GM23338 (cell line): ENCODE data around the gene CTNNA1.

Experiments
- CREB1 ChIP-seq: fragments of 250-450 bp; sonication (Bioruptor Pico); IDR thresholded peaks from 2 replicates; pipeline ENCODE4 v1.5.0; 2020; ENCODE audit warnings: low read depth, mild to moderate bottlenecking, moderate library complexity
- EZH2 ChIP-seq: fragments of 200-600 bp; sonication (generic); IDR thresholded peaks from one replicate; pipeline ENCODE4 v1.8.0; 2017; ENCODE audit warnings: antibody characterized with exemption, mild to moderate bottlenecking, low read depth; ENCODE audit not compliant: unreplicated experiment
- EZH2phosphoT487 ChIP-seq: fragments of 200-600 bp; sonication (generic); IDR thresholded peaks from one replicate; pipeline ENCODE4 v1.8.1; 2018; ENCODE audit warnings: antibody characterized with exemption; ENCODE audit not compliant: unreplicated experiment
- JUNB ChIP-seq: IDR thresholded peaks from one replicate; pipeline ENCODE4 v1.6.1; 2016; ENCODE audit warnings: antibody characterized with exemption; ENCODE audit not compliant: unreplicated experiment
- POLR2AphosphoS5 ChIP-seq: IDR thresholded peaks from 2 replicates; pipeline ENCODE4 v1.6.1; 2016; ENCODE audit warnings: antibody characterized with exemption, low read depth
- STAT1 ChIP-seq: IDR thresholded peaks from one replicate; pipeline ENCODE4 v1.6.1; 2016; ENCODE audit warnings: antibody characterized with exemption; ENCODE audit not compliant: unreplicated experiment
- ZNF114 ChIP-seq: fragments of 250-450 bp; sonication (Bioruptor Pico); IDR thresholded peaks from 2 replicates; pipeline ENCODE4 v1.5.0; 2020; ENCODE audit warnings: mild to moderate bottlenecking, moderate library complexity
- ZNF331 ChIP-seq: fragments of 250-450 bp; sonication (Bioruptor Pico); IDR thresholded peaks from 2 replicates; pipeline ENCODE4 v1.5.0; 2020; ENCODE audit warnings: low read depth, mild to moderate bottlenecking, moderate library complexity
- TF ChIP-seq, protein P1 (sequence below), 2 experiments: fragments of 200-600 bp in 1 of 2; sonication (generic) in 1 of 2; conservative IDR thresholded peaks; 2 replicates each; pipeline versions ENCODE4 v1.5.1 to v1.6.1; 2016 to 2017; ENCODE audit warnings: antibody characterized with exemption in 2 of 2, low read depth in 2 of 2, mild to moderate bottlenecking in 2 of 2, moderate library complexity in 1 of 2
- TF ChIP-seq, protein P2 (sequence below): fragments of 250-450 bp; sonication (Bioruptor Pico); IDR thresholded peaks from 2 replicates; pipeline ENCODE4 v1.5.0; 2020; ENCODE audit warnings: mild to moderate bottlenecking, moderate library complexity
- TF ChIP-seq, protein P3 (sequence below): IDR thresholded peaks from 2 replicates; pipeline ENCODE4 v1.6.1; 2016; ENCODE audit warnings: antibody characterized with exemption
- TF ChIP-seq, protein P4 (sequence below): IDR thresholded peaks from one replicate; pipeline ENCODE4 v1.6.1; 2018; ENCODE audit warnings: antibody characterized with exemption; ENCODE audit not compliant: unreplicated experiment

DNA sequence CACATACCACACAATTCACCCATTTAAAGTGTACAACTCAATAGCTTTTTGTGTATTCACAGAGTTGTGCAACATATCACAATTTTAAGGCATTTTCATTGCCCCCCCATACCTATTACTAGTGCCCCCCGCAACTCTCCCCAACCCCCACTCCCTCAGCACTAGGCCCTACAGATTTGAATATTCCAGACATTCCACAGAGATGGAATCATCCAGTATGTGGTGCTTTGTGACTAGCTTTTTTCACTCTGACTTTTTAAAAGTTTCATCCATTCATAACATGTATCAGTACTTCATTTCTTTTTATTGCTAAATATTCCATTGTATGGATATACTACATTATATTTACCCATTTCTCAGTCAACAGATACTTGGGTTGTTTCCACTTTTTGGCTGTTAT is 224.9 kb downstream of the CTNNA1 start:
- TF ChIP-seq EZH2phosphoT487 (no peak), EZH2 (no peak), POLR2AphosphoS5 (no peak), ZNF331 (CRISPR knock-in tag) (no peak), CREB1 (no peak), JUNB (no peak), STAT1 (no peak), ZNF114 (CRISPR knock-in tag) (no peak)
- TF ChIP-seq, protein P1, sequence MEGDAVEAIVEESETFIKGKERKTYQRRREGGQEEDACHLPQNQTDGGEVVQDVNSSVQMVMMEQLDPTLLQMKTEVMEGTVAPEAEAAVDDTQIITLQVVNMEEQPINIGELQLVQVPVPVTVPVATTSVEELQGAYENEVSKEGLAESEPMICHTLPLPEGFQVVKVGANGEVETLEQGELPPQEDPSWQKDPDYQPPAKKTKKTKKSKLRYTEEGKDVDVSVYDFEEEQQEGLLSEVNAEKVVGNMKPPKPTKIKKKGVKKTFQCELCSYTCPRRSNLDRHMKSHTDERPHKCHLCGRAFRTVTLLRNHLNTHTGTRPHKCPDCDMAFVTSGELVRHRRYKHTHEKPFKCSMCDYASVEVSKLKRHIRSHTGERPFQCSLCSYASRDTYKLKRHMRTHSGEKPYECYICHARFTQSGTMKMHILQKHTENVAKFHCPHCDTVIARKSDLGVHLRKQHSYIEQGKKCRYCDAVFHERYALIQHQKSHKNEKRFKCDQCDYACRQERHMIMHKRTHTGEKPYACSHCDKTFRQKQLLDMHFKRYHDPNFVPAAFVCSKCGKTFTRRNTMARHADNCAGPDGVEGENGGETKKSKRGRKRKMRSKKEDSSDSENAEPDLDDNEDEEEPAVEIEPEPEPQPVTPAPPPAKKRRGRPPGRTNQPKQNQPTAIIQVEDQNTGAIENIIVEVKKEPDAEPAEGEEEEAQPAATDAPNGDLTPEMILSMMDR (conservative IDR thresholded peaks at IDR 0.05; ENCODE audit: low read depth in 2 of 2), result no peak
- TF ChIP-seq, protein P2, sequence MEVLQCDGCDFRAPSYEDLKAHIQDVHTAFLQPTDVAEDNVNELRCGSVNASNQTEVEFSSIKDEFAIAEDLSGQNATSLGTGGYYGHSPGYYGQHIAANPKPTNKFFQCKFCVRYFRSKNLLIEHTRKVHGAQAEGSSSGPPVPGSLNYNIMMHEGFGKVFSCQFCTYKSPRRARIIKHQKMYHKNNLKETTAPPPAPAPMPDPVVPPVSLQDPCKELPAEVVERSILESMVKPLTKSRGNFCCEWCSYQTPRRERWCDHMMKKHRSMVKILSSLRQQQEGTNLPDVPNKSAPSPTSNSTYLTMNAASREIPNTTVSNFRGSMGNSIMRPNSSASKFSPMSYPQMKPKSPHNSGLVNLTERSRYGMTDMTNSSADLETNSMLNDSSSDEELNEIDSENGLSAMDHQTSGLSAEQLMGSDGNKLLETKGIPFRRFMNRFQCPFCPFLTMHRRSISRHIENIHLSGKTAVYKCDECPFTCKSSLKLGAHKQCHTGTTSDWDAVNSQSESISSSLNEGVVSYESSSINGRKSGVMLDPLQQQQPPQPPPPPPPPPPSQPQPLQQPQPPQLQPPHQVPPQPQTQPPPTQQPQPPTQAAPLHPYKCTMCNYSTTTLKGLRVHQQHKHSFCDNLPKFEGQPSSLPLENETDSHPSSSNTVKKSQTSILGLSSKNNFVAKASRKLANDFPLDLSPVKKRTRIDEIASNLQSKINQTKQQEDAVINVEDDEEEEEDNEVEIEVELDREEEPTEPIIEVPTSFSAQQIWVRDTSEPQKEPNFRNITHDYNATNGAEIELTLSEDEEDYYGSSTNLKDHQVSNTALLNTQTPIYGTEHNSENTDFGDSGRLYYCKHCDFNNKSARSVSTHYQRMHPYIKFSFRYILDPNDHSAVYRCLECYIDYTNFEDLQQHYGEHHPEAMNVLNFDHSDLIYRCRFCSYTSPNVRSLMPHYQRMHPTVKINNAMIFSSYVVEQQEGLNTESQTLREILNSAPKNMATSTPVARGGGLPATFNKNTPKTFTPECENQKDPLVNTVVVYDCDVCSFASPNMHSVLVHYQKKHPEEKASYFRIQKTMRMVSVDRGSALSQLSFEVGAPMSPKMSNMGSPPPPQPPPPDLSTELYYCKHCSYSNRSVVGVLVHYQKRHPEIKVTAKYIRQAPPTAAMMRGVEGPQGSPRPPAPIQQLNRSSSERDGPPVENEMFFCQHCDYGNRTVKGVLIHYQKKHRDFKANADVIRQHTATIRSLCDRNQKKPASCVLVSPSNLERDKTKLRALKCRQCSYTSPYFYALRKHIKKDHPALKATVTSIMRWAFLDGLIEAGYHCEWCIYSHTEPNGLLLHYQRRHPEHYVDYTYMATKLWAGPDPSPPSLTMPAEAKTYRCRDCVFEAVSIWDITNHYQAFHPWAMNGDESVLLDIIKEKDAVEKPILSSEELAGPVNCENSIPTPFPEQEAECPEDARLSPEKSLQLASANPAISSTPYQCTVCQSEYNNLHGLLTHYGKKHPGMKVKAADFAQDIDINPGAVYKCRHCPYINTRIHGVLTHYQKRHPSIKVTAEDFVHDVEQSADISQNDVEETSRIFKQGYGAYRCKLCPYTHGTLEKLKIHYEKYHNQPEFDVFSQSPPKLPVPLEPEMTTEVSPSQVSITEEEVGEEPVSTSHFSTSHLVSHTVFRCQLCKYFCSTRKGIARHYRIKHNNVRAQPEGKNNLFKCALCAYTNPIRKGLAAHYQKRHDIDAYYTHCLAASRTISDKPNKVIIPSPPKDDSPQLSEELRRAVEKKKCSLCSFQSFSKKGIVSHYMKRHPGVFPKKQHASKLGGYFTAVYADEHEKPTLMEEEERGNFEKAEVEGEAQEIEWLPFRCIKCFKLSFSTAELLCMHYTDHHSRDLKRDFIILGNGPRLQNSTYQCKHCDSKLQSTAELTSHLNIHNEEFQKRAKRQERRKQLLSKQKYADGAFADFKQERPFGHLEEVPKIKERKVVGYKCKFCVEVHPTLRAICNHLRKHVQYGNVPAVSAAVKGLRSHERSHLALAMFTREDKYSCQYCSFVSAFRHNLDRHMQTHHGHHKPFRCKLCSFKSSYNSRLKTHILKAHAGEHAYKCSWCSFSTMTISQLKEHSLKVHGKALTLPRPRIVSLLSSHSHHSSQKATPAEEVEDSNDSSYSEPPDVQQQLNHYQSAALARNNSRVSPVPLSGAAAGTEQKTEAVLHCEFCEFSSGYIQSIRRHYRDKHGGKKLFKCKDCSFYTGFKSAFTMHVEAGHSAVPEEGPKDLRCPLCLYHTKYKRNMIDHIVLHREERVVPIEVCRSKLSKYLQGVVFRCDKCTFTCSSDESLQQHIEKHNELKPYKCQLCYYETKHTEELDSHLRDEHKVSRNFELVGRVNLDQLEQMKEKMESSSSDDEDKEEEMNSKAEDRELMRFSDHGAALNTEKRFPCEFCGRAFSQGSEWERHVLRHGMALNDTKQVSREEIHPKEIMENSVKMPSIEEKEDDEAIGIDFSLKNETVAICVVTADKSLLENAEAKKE (CRISPR knock-in tag), result no peak
- TF ChIP-seq, protein P3, sequence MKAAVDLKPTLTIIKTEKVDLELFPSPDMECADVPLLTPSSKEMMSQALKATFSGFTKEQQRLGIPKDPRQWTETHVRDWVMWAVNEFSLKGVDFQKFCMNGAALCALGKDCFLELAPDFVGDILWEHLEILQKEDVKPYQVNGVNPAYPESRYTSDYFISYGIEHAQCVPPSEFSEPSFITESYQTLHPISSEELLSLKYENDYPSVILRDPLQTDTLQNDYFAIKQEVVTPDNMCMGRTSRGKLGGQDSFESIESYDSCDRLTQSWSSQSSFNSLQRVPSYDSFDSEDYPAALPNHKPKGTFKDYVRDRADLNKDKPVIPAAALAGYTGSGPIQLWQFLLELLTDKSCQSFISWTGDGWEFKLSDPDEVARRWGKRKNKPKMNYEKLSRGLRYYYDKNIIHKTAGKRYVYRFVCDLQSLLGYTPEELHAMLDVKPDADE, result no peak
- TF ChIP-seq, protein P4, sequence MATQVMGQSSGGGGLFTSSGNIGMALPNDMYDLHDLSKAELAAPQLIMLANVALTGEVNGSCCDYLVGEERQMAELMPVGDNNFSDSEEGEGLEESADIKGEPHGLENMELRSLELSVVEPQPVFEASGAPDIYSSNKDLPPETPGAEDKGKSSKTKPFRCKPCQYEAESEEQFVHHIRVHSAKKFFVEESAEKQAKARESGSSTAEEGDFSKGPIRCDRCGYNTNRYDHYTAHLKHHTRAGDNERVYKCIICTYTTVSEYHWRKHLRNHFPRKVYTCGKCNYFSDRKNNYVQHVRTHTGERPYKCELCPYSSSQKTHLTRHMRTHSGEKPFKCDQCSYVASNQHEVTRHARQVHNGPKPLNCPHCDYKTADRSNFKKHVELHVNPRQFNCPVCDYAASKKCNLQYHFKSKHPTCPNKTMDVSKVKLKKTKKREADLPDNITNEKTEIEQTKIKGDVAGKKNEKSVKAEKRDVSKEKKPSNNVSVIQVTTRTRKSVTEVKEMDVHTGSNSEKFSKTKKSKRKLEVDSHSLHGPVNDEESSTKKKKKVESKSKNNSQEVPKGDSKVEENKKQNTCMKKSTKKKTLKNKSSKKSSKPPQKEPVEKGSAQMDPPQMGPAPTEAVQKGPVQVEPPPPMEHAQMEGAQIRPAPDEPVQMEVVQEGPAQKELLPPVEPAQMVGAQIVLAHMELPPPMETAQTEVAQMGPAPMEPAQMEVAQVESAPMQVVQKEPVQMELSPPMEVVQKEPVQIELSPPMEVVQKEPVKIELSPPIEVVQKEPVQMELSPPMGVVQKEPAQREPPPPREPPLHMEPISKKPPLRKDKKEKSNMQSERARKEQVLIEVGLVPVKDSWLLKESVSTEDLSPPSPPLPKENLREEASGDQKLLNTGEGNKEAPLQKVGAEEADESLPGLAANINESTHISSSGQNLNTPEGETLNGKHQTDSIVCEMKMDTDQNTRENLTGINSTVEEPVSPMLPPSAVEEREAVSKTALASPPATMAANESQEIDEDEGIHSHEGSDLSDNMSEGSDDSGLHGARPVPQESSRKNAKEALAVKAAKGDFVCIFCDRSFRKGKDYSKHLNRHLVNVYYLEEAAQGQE, result no peak
